Kidney tubule cell (primary cell): Measurements from ENCODE around the gene KIF17.
"Not testable (repeated sequence)": the region's sequence is repeated elsewhere in the genome, so short reads cannot be mapped to it uniquely, and the experiment has no call there.

ENCODE experiments used
- DNase-seq: peaks from one replicate; pipeline ENCODE4 v3.0.0-alpha.2; 2018; ENCODE audit warnings: low spot score

Gene KIF17

DNA sequence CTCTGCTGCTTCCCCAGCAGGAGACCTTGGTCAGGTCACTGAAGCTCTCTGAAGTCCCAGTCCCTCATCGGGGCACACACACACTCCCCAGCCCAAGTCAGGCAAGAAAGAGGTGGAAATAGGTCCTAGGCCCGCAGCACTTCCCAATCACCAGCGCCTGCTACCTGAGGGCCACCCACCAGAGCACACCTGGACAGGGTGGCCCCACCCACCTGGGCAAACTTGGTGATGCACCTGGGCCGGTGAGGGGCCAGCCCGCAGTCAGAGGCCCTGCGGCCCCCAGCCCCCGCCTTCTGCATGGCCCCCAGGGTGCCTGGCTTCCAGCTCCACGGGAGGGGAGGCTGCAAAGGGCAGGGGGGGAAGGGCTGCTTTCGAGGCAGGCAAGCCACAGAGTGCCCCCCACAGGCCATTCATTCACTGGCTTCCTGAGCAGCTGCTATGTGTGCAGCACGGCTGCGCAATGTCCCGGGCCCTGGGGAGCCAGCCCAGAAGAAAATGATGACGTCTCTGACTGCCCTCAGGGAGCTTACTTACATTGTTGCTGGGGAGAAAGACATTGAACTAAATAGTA lies 10.0 kb upstream of the KIF17 start:
- DNase-seq, result no peak

DNA sequence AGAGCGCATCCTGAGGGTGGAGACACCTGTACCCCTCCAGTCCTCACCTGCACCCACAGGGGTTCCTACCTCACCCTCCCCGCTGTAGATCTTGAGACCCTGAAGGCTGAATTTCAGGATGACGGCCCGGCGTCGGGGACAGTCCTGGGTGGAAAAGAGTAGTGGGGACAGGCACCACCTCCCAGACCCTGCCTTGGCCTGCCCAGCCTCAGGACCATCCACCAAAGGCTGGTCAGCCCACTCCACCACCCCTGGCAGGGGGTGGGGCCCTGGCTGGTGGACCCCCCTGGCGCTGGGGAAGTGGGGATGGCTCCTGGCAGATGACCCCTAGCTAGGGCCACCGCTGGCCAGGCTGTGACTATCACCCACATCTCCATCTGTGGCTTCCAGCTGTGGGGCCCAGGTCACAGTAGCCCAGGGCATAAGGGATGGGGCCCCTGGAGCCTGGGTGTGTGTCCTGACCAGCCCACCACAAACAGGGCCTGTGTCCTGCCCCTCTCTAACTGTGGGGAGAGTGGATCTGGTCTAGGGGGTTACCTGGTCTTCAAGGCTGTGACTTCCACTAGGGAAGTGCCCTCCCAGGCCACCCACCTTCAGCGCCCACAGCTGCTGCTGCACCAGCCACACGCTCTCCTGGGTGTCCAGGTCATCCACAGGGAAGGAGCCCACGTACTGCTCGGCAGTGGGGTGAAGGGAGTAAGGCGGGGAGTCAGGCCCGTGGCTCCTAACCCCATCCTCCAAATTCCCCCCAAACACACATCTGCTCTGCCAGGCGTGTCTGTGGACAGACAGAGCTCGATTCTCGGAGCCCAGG lies 9.3 kb upstream of the KIF17 start:
- DNase-seq, result no peak

DNA sequence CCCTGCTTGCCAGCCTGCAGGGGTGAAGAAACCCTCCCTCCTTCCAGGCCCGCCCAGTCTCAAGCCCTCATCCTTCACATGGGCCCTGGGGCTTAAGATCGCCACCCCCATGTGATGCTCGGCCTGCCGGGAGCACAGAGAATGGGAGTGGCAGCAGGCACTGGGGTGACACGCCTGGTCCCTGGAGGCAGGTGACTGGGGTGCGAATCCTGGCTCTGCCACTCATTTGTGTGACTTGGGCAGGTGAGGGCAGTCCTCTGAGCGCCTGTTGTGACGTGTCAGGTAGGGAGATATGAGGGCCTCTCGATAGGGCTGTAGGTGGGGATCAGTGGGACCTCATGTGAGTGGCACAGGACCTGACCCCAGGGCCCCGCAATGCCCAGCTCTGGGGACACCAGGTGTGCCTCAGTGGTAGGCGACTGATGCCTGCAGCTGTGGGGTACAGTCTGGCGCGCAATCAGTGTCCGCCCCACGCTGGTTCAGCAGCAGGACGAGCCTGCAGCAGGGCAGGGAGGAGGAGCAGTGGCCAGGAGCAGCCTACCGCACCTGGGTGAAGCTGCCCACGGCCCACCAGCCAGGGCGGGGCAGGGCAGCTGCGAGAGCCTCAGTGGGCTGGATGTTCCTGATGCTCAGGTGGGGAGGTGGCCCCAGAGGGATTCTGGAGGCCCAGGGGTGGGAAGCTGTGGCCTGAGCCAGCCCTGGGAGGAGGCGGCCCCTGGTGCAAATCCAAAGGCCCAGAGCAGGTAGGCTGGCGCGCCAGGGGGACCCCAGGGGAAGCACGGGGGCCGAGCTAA lies 8.5 kb upstream of the KIF17 start:
- DNase-seq, result no peak

DNA sequence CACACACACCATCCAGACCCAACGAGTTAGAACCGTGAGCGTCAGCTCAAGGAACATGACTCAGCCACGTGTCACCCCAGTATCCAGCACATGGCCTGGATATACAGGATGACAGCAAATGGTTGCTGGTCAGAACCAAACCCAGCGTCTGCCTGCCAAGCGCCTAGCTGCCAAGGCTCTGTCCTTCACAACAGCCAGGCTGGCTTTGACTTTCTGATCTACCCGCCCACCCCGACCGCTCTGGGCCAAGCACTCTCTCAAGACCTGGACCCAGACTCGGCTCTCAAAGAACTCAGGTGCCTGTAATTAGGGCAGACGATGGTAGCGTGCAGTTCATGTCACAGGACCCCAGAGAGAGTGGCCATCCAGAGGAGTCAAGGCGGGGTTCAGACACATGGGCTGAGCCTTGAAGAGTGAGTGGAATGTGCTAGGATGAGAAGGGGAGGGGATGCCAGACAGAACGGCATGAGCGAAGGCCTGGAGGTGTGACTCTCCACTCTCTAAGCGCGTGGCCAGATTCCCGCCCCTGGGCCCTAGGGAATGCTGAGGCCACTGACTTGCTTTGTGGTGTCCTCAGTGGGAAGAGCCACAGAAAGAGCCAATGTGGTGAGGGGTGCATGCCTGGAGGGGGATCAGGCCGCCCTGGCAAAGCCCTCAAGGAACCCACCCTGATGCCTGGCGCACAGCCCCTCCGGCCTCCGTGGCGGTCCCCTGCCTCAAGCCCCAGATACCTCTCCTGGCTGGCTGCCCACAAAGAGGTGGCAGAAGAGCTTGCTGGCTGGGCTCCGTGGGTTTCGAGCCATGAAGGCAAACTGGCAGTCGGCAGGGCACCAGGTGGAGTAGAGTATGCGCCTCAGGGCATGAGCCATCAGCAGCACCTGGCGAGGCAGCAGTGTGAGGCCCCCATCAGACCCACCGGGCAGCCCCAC lies 7.6 kb upstream of the KIF17 start:
- peak; percentile 89 for DNase-seq

DNA sequence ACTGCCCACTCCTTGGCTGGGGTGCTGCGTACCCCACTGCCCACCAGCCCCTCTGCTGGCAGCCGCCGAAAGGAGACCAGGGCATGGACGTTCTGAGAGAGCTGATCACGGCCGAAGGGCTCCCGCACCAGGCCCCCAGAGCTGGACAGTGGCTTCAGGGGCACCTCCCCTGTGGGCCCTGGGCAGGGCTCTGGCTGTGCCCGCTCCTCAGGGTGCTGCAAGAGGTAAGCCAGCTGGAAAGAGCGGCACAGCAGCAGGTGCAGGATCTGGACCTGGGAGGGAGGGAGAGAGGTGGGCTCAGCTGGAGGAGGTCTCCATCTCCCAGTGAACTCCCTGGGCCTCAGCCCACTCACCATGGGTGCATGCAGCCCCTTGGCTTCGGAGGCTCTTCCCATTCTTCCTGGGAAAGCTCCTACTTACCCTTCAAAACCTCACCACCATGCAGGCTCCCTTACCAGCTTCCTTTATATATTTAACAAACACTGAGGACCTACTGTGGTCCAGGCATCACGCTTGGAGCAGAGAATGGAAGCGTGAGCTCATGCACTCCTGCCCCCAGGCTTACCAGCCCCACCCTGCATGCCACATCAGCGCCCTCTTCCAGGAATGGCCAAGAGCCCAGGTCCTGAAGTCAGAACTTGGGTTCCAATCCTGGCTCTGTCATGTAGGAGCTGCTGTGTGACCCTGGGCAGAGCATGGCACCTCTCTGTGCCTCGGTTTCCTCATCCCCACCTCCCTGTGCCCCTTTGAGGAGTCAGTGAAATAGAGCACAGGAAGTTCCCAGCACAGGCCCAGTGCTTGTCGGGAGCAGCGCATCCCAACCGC lies 6.8 kb upstream of the KIF17 start:
- DNase-seq, result no peak

DNA sequence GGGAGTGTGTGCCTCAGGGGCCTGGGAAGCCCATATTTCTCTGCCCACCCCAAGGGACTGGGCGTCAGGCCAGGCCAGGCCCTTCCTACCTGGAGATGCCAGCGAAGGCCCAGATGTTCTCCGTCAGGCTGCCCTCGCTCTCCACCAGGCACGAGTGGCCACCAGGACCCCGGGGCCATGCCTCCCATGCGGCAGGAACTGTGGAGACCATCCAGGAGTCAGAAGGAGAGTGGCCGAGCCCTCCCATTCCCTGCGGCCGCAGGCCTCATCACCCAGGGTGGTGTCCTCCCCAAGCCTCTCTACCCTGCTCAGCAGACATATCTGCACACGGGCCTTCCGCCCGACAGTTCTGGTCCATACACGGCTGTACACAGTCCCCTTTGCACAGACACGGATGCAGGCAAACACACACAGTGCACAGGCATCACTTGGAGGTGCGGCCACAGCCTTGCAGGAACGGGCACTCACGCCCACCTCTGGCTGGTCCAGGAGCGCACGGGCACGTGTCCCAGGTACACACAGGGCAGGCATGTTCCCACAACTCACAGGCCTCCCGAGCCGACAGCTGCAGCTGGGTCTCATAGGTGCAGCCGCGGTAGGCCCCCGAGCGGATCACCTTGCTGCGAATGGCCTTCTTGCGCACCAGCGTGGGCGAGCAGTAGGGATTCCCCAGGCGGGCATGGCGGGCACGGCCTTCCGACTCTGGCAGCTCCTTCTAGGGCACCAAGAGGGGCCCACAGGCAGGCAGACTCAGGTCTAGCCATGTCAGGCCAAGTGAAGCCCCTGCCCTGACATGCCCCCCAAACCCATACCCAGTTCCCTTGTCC lies 5.9 kb upstream of the KIF17 start:
- no peak for DNase-seq

DNA sequence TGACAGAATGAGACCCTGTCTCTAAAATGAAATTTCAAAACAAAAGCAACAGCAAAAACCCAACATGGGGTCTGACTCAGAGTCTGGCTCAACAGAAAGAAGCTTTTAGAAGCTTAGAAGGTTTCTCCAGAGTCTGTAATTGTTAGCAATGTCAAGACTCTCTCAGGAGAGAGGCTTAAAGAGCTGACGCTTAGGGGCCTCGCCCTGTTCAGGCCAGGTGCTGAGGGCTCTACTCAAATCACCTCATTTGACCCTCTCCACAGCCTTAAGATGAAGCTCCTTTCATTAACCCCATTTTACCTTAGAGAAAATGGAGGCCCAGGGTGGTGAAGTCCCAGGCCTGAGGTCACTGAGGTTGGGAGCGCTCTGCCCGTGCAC lies 5.3 kb upstream of the KIF17 start:
- DNase-seq, result no peak

DNA sequence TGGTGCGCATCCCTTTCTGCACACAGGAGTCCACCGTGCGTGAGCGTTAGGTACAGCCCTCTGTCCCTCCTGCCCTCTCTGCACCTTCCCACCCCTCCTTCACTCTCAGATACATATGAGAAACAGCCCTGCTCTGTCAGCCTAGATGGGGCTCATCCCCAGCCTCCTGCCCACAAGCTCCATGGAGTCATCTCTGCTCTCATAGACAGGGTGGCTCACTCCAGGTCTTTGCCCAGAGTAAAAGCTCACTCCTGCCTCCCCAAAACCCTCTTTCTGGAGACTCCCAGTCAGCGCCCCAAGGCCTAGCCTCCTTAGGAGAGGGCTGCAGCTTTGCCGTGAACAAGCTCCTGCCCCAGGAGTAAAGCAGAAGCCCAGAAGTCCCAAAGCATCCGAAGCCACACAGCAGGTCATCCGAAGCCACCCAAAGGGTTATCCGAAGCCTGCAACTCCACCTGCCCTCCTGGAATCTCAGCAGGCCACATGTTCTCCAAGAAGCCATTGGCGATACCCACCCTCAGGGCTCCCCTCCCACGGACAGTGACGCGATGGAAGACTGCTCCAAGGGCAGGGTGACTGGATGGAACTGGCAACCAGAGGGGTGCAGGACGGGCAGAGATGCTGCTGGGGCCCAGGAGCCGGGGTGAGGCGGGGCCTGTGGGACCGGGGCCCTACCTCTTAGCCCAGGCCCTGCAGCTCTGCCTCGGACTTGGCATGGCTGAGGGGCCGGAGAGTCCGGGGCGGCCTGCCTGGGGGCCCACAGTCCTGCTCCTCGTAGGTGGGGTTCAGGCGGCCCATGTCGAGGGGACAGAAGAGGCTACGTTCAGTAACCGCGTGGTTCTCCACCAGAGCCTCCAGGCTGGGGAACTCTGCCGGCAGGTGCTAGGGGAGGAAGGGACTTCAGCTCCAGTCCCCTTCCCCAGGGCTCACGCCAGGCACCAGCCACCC lies 3.6 kb upstream of the KIF17 start:
- DNase-seq, result no peak

DNA sequence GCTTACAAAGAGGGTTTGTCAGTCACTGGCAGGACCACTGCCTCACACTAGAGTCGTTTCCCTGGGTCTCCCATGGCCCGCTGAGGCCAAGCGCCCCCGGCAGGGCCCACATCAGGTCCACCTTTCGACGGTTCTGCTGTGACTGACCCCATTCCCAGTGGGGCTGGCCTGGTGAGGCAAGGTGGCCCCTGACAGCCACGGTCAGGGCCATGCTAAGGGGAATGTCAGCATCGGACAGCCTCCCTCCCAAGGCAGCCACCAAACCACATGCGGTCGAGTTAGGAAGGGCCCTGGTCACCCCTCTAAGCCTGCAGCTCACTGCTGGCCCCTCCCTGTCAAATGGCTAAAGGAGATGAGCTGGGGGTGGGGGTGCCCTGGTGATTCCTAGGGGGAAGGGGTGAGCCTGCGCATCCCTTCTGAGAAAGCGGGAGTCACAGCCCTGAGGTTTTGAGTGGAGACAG lies 2.9 kb upstream of the KIF17 start:
- DNase-seq, result no peak

DNA sequence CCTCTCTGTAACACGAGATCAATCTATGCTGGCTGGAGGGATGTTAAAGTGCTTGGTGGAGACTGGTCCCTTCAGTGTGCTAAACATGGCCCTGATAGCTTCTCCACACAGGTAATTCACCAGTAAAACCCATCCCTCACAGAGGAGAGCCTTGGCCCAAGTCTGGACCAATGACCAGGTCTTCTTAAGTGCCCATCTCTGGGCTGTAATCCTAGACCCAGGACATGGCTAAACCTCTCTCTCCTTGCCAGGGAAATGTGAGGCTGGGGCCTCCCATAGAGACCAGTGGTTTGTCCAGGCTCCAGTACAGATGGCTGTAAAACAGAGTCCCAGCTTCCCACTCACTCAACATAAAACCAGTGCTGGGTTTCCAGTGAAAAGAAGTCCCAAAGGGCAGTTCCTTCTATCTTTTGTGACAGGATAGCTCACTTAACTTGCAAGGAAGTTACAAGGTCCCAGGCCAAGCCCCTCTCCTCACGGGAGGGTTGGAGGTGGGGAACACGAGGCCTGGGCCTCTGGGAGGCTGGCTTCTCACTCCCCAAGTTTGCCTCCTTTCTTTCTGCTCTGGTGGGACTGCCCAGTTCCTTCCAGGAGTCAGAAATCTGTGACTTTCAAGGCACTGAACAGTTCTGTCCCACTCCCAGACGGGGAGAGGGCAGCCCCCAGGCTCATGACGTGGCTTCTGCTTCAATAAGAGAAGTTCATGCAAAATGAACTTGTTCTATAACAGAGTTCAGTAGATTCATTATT lies 2.2 kb upstream of the KIF17 start:
- DNase-seq, result no peak

DNA sequence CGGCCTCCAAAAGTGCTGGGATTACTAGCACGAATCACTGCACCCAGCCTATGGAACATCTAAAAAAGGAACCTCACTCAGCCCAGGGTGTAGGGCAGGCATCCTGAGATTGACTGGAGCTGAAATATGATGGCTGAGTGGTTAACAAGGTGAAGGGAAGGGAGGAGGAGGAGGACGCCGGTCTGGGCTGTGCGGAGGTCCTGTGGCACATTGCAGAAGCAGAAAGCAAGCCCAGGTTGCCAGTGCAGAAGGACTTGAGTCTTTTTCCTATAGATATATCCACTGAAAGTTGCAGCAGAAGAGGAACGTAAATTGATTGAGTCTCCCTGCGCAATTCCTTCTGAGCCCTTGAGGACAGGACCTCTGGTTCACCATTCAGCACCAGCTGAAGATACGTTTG lies 1.5 kb upstream of the KIF17 start:
- DNase-seq, result no peak

DNA sequence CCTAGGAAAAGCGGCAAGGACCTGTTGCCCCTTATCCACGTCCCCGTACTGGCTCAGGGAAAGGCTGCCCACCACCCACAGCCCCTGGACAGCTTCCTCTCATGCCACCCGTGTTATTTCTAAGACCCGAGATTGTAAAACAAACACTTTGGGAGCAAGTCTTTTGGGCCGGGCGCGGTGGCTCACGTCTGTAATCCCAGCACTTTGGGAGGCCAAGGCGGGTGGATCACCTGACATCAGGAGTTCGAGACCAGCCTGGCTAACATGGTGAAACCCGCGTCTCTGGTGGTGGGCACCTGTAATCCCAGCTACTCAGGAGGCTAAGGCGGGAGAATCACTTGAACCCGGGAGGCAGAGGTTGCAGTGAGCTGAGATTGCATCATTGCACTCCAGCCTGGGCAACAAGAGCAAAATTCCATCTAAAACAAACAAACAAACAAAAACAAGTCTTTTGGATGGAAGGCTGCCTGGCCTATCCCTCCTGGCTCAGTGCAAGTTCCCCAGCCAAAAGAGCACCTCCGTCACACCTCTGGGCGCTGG lies 606 bp upstream of the KIF17 start:
- DNase-seq, result not testable (repeated sequence)

DNA sequence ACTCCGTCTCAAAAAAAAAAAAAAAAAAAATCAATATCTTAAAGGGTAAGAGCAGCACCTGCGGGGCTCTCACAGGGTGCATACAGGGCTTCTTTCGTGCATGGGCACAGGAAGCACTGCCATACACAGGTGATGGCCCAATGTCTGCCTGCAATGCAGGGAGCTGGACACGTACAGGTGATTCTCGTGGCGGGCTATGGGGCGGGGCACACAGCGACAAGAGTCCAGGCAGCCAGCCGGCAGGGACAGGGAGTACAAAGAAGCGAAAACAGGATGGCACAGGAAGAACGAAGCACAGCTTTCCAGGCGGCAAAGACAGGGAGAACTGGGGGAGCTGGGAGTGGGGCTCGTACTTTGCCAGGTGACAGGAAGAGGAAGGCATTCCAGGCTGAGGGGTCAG lies 1.6 kb downstream of the KIF17 start:
- no peak for DNase-seq

DNA sequence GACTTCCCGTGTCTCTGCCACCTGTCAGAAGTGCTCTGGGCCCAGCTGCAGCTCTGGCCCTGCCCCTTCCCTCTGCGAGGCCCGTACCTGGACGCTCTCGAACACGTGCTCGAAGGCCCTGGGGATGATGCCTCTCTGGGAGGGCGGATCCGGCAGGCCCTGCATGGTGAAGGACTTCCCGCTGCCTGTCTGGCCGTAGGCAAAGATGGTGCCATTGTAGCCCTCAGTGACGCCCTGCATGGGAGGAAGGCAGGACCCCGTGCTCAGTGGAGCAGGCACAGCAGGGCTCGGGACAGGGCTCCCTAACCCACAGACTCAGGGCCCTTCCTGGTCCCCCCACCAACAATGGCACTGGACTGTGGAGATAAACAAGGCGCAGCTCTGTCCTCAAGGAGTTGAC lies 2.4 kb downstream of the KIF17 start:
- DNase-seq, result no peak

DNA sequence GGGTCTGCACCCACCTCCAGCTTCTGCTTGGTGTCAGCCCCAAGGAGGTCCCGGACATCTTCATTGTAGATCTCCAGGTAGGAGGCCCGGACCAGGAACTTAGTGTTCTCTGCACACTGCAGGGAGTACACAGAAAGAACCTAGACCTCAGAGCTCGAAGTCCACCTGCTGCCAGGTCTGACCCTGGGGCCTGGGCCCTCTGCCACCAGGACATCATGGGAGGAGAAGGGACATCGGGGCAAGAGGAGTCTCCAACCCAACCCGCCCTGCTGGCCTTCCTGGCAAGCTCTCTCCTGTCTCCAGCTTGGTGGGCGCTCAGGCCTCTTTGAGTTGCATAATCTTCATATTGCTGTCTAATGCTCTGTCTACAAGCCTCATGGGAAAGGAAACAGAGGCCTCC lies 4.4 kb downstream of the KIF17 start:
- no peak for DNase-seq

DNA sequence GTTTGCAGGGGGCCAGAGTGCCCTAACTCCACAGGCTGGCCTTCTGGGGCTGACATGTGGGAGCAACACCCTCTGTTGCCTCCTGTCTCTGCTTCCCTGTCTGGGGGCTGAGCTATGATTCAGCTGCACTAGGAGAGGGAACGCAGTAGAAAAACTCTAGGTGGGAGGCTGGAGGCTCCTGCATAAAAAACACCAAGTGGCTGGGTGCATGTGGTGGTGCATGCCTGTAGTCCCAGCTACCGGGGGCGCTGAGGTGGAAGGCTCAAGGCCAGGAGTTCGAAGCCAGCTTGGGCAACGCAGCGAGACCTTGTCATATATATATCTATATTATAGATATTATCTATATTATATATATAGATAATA lies 5.6 kb downstream of the KIF17 start:
- no peak for DNase-seq

DNA sequence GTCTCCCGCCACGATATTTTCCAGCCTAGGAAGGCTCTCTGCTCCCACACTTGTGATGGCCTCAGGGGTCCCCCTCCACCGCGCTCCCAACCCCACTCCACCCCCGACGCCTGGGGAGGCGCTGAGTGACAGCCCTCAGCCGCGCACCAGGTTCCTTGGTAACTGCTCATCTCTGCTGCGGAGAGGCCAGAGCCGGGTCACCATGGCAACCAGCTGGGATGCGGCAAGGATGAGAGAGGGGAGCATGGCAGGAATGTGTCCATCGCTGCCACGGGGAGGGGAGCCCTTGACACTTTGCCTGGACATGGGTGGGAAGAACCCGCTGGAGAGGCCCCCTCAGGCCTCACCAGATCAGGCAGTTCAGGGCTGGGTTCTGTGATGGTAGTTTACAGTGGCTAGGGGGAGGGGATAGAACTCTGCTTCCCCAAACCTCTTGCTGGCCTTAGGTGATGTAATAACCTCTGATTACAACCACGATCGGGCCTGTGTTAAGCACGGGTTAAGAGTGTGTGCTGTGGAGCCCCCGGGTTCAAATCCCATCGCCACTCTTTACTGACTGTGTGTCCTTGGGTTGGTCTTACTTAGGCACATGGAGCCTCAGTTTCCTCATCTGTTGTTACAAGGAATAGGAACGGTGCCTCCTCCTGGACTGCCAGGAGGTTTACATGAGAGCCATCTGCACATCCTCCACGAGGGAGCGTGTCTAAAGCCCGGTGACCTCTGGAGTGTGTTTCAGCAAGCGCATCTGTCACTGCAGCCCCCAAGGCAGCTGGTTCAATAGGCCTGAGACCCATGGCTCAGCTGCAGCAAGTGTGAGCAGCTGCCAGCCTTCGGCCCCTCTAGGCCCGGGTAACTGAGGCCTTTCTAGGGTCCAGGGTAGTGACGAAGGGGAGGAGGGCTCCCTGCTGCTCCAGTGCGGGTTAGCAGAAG lies 6.3 kb downstream of the KIF17 start:
- no peak for DNase-seq
